NCI-H82 (cell line): ENCODE measurements around the gene MOB3B.
A peak's percentile ranks its signal among the peaks of the same experiment; 100 is the strongest.

Experiments used
- DNase-seq: peaks from one replicate; lab custom pipeline; 2025; lab: John Stamatoyannopoulos, UW

Gene MOB3B

GRCh38 chr9:27391040-27391895 is 138.3 kb downstream of the MOB3B start:
- no peak for DNase-seq

GRCh38 chr9:27388150-27388549 is 141.5 kb downstream of the MOB3B start:
- DNase-seq, result no peak

GRCh38 chr9:27387722-27388121 is 141.9 kb downstream of the MOB3B start:
- no peak for DNase-seq

- DNase-seq, result no peak
These were observed 143.0 kb downstream of the MOB3B start for GRCh38 chr9:27386571-27387091.

- DNase-seq, result no peak
These were observed 143.8 kb downstream of the MOB3B start for GRCh38 chr9:27385606-27386322.

- no peak for DNase-seq
These were observed 145.2 kb downstream of the MOB3B start for GRCh38 chr9:27384262-27385014.

- DNase-seq, result no peak
These were observed 146.1 kb downstream of the MOB3B start for GRCh38 chr9:27383524-27383923.

- peak; percentile 38 for DNase-seq
These were observed 146.6 kb downstream of the MOB3B start for GRCh38 chr9:27382975-27383374.

GRCh38 chr9:27382308-27382707 is 147.3 kb downstream of the MOB3B start:
- DNase-seq, result no peak

GRCh38 chr9:27379311-27380251 is 150.0 kb downstream of the MOB3B start:
- no peak for DNase-seq

- DNase-seq, result no peak
These were observed 151.7 kb downstream of the MOB3B start for GRCh38 chr9:27377811-27378456.

- DNase-seq, result peak; percentile 23
These were observed 152.3 kb downstream of the MOB3B start for GRCh38 chr9:27377147-27377807.

- DNase-seq, result no peak
These were observed 155.8 kb downstream of the MOB3B start for GRCh38 chr9:27373851-27374250.

- DNase-seq, result no peak
These were observed 157.0 kb downstream of the MOB3B start for GRCh38 chr9:27372615-27373014.

GRCh38 chr9:27371382-27371781 is 158.2 kb downstream of the MOB3B start:
- DNase-seq, result no peak

- no peak for DNase-seq
These were observed 160.0 kb downstream of the MOB3B start for GRCh38 chr9:27369591-27369990.

- no peak for DNase-seq
These were observed 161.2 kb downstream of the MOB3B start for GRCh38 chr9:27368316-27368985.

- DNase-seq, result no peak
These were observed 161.7 kb downstream of the MOB3B start for GRCh38 chr9:27367921-27368315.

GRCh38 chr9:27367175-27367798 is 162.3 kb downstream of the MOB3B start:
- DNase-seq, result no peak
